ENCODE measurements around the gene ALDH1B1.

Gene ALDH1B1

GRCh38 chr9:38445154-38446043 is 52.9 kb downstream of the ALDH1B1 start:
- Histone ChIP-seq H3K27ac (no peak overlapping the region), H3K4me3 (no peak overlapping the region)
- DNase-seq (ENCODE audit: low spot score), result no peak
- no peak for TF ChIP-seq CTCF (IDR thresholded peaks at IDR 0.05)

GRCh38 chr9:38447703-38448102 is 55.2 kb downstream of the ALDH1B1 start:
- no peak for TF ChIP-seq CTCF (IDR thresholded peaks at IDR 0.05)
- no peak overlapping the region for H3K4me3 ChIP-seq
- no peak for DNase-seq (ENCODE audit: low spot score)
- no peak overlapping the region for H3K27ac ChIP-seq

Measured in coronary artery (tissue), 2 donors.